ENCODE measurements around the gene CNPY3.

DNA sequence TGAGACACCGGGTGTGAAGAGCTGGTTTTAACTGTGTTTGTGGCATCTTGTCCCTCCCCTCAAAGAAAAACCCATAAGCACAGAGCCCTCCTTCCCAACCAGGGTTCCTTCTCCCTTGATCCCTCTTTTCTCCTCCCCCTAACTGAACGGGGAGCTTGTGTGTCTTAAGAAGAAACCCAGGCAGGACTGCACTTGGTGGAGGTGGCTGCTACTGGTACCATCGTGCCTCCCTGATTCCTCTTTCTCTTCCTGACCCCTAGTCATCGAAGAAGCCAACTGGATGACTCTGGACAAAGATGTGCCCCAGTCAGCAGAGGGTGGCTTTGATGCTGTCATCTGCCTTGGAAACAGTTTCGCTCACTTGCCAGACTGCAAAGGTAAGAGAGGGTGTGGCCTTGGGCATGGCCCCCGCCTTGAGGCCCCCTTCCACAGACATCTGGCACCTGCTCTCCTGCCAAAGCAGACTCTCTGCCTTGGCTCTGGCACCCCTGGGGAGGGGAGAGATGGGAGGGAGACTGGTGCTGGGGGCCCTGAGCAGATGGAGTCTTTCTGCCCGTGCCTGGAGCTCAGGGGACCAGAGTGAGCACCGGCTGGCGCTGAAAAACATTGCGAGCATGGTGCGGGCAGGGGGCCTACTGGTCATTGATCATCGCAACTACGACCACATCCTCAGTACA, 33.4 kb downstream of the CNPY3 start:
- TF ChIP-seq, protein P1, sequence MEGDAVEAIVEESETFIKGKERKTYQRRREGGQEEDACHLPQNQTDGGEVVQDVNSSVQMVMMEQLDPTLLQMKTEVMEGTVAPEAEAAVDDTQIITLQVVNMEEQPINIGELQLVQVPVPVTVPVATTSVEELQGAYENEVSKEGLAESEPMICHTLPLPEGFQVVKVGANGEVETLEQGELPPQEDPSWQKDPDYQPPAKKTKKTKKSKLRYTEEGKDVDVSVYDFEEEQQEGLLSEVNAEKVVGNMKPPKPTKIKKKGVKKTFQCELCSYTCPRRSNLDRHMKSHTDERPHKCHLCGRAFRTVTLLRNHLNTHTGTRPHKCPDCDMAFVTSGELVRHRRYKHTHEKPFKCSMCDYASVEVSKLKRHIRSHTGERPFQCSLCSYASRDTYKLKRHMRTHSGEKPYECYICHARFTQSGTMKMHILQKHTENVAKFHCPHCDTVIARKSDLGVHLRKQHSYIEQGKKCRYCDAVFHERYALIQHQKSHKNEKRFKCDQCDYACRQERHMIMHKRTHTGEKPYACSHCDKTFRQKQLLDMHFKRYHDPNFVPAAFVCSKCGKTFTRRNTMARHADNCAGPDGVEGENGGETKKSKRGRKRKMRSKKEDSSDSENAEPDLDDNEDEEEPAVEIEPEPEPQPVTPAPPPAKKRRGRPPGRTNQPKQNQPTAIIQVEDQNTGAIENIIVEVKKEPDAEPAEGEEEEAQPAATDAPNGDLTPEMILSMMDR (IDR thresholded peaks at IDR 0.05 in 8 of 11, conservative IDR thresholded peaks at IDR 0.05 in 3 of 11): no peak
- no peak for TF ChIP-seq POLR2A (IDR thresholded peaks at IDR 0.05)

All from spleen (tissue), 7 donors.